Activated CD4-positive, alpha-beta T cell treated with anti-CD3 and anti-CD28 coated beads, Interleukin-2, amount 50 U/mL, for 48 hours (primary cell): ENCODE data around the gene GBA2.

Source experiments
- DNase-seq, 2 experiments: peaks; one replicate each; pipeline ENCODE4 v3.0.0-alpha.2; 2020

GBA2 gene

GRCh38 chr9:35690614-35691333 lies 58.3 kb downstream of the GBA2 start:
- peak; percentile 50 to 52 for DNase-seq

DNA sequence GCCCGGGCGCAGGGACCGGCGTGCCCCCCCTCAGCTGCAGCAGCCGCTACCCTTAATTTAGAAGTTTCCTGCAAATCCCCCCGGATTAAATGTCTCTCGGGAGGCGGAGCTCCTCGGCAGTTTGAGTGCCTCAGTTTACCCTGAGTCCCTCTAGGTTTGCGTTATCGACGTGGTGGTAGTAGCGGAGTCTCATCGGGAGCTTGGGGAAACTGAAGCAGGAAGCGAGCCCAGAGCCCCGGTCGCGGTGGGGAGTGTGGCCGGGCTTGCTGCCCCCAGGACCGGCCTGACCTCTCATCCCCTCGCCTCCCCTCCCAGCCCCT lies 58.8 kb downstream of the GBA2 start:
- DNase-seq, result no peak

DNA sequence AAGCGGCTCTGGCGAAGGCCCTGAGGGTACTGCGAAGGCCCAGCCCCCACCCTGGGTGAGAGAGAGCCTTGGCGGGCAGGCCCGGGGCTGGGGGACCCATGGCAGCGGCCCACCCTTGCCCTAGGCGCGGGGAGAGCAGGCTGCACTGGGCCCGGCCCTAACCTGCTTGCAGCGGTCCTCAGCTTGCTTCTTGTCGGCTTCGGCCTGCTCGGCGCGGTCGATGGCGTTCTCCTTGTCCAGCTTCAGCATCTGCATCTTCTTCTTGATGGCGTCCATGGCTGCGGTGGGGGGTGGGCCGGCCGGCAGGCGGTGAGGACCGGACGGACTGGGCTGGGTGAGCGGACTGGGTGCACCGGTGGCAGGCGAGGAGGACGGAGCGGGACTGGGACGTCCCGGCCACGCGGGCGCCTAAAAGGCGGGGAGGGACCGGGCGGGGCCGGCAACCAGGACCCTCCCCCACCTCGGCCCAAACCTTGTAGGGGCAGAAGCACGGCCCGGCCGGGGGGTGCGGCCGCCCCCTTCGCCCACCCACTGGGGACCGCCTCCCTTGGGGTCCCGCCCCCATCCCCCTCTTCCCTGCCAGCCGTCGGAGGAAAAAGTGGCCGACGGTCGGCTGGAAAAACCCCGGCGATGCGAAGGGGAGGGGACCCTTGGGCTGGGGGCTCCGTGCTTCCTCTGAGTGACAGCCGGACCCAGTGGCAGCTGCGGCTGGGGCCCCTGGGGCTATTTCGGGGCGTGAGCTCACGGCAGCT lies 59.3 kb downstream of the GBA2 start, which contains the start of gene TPM2:
Gene TPM2, minus strand, starts transcription at position 384 of the 752 bp plus-strand sequence. Its CDS starts 108 bp downstream, at position 276.
- DNase-seq, result no peak

DNA sequence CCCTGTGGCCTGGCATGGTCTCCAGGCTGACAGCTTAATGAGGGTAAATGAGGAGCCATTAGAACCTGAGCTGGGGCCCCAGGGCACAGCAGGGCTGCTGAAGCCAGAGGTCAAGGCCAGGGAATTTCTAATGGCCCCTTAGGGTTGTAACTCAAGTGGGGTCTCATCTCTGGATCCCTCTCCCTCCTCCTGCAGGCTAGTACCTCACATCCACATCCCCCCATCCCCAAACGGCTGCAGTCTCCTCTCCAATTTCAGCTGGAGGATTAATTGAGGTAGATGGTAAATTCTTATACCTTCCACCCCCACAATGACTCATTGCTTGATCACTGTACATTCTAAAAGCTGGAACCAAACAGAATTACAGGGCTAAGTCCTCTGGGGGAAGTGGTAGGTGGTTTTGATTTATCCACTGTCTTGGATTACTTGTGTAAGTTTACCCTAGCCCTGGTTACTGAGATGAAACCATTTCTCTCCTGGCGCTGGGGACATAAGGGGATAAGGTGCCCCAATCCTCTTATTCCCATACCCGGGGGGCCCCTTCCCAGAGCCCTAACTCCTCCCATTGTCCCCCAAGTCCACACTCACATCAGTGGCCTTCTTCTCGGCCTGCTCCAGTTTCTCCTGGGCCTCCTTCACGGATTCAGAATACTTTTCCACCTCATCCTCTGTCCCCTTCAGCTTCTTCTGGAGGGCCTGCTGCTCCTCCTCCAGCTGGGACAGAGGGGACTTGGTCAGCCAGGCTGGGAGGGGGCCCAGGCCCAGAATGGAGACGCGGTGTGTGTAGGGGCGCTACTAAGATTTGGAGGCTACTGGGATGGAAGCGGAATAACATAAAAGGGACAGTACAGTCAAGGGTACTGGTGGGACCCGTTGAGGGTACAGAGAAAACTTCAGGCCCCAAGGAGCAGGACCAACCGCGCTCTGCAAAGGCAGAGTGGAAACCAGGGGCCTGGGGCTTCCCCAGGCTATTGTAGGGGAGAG lies 60.2 kb downstream of the GBA2 start:
- DNase-seq, result peak in 1 of 2 experiments; percentile 16

DNA sequence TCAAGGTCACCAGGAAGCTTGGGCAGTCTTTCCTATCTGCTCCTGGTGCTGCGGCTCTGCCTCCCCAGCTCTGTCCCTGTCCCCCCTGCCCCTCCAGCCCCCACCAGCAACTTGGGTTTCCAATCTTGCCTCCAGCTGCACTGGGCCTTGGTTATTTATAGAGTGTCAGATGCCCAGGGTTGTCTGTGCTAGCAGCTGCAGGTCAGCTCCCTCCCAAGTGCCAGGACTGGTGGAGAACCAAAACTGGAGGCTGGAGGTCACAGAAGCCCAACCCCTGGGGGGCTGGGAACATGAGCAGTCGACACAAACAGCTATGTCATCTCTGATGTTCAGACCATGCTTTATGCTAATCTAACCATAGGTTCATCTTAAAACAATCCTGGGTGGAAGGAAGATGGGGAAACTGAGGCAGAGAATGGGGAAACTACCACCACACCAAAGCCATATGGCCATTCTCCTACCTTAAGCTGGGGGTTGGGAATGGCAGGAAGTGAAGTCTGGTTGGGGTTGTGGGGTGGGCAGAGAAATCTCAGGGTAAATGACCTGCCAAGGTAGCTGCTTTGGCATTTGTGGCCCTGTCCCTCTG lies 61.0 kb downstream of the GBA2 start:
- DNase-seq, result no peak

DNA sequence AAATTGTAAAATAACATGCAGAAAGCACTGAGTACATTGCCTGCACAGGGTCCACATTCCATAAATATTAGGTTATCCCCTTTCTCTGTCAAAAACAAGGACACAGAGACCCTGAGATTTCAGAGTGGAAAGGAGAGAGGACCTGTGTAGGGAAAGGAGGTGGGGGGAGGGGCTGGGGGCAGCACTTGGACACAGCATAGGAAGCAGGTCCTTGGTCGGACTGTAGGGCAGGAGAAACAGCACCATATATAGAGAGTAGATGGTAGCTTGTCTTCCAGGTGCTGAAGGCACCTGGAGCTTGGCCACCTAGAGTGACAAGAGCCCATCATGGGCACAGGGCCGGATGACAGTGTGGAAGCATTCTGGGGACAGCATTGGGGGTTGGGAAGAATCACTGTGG lies 61.7 kb downstream of the GBA2 start:
- no peak for DNase-seq
